GM15510 (cell line): ENCODE results near the gene MDM2.
A peak's percentile ranks its signal among the peaks of the same experiment; 100 is the strongest.

Experiments
- POLR2A ChIP-seq: IDR thresholded peaks from 3 replicates; pipeline ENCODE4 v1.6.1; 2011; ENCODE audit warnings: borderline replicate concordance; ENCODE audit not compliant: insufficient read length; ENCODE audit errors: extremely low read depth

The MDM2 gene

GRCh38 chr12:68807576-68808387, at the start of gene MDM2:
Gene MDM2 (plus strand): TSS chr12:68808177. CDS start chr12:68808478, 301 bp downstream.
- TF ChIP-seq POLR2A: peak; percentile 90

- no peak for TF ChIP-seq POLR2A
Observed at GRCh38 chr12:68759852-68760251, 48.1 kb upstream of the MDM2 start.

- TF ChIP-seq POLR2A: no peak
Observed at GRCh38 chr12:68760806-68761441, 47.1 kb upstream of the MDM2 start.

- no peak for TF ChIP-seq POLR2A
Observed at GRCh38 chr12:68761442-68761812, 46.5 kb upstream of the MDM2 start.

GRCh38 chr12:68761901-68762630, 45.9 kb upstream of the MDM2 start:
- TF ChIP-seq POLR2A: no peak

- no peak for TF ChIP-seq POLR2A
Observed at GRCh38 chr12:68762691-68763090, 45.3 kb upstream of the MDM2 start.

GRCh38 chr12:68765696-68766095, 42.3 kb upstream of the MDM2 start:
- TF ChIP-seq POLR2A: no peak

GRCh38 chr12:68766646-68767045, 41.3 kb upstream of the MDM2 start:
- TF ChIP-seq POLR2A: no peak

- no peak for TF ChIP-seq POLR2A
Observed at GRCh38 chr12:68767191-68767590, 40.8 kb upstream of the MDM2 start.

GRCh38 chr12:68768431-68768939, 39.5 kb upstream of the MDM2 start:
- no peak for TF ChIP-seq POLR2A

- TF ChIP-seq POLR2A: no peak
Observed at GRCh38 chr12:68769941-68770340, 38.0 kb upstream of the MDM2 start.

- no peak for TF ChIP-seq POLR2A
Observed at GRCh38 chr12:68771223-68771925, 36.6 kb upstream of the MDM2 start.

GRCh38 chr12:68772714-68773113, 35.3 kb upstream of the MDM2 start:
- TF ChIP-seq POLR2A: no peak

- TF ChIP-seq POLR2A: no peak
Observed at GRCh38 chr12:68773582-68773981, 34.4 kb upstream of the MDM2 start.
